Activated T-cell treated with anti-CD3 and anti-CD28 coated beads, Interleukin-2, amount 50 U/mL, for 48 hours (primary cell): ENCODE data around the gene COTL1.

Source experiments
- DNase-seq, 2 experiments: peaks; one replicate each; pipeline ENCODE4 v3.0.0-alpha.2; 2020

Gene COTL1

GRCh38 chr16:84613408-84614072, 4.3 kb downstream of the COTL1 start:
- DNase-seq = no peak

- DNase-seq = no peak
These were observed 5.2 kb downstream of the COTL1 start for GRCh38 chr16:84612686-84613085.

- DNase-seq = no peak
These were observed 6.8 kb downstream of the COTL1 start for GRCh38 chr16:84611041-84611440.

GRCh38 chr16:84610376-84610775, 7.5 kb downstream of the COTL1 start:
- no peak for DNase-seq

GRCh38 chr16:84609563-84610177, 8.2 kb downstream of the COTL1 start:
- no peak for DNase-seq

GRCh38 chr16:84608282-84608681, 9.6 kb downstream of the COTL1 start:
- DNase-seq = no peak

- DNase-seq = no peak
These were observed 10.2 kb downstream of the COTL1 start for GRCh38 chr16:84607694-84608093.

- DNase-seq = no peak
These were observed 10.8 kb downstream of the COTL1 start for GRCh38 chr16:84607061-84607460.

- DNase-seq = no peak
These were observed 11.6 kb downstream of the COTL1 start for GRCh38 chr16:84606081-84606875.

GRCh38 chr16:84605339-84605848, 12.5 kb downstream of the COTL1 start:
- no peak for DNase-seq

GRCh38 chr16:84604477-84605013, 13.3 kb downstream of the COTL1 start:
- no peak for DNase-seq

- DNase-seq = no peak
These were observed 13.9 kb downstream of the COTL1 start for GRCh38 chr16:84603940-84604339.

- DNase-seq = peak; percentile 57 to 63
These were observed 14.6 kb downstream of the COTL1 start for GRCh38 chr16:84603140-84603816.

- DNase-seq = peak in 1 of 2 experiments; percentile 59
These were observed 17.3 kb downstream of the COTL1 start for GRCh38 chr16:84600343-84601229.

- DNase-seq = peak; percentile 82 to 87
These were observed 18.2 kb downstream of the COTL1 start for GRCh38 chr16:84599521-84600202.

GRCh38 chr16:84598360-84598759, 19.5 kb downstream of the COTL1 start:
- no peak for DNase-seq

- peak; percentile 54 to 61 for DNase-seq
These were observed 19.9 kb downstream of the COTL1 start for GRCh38 chr16:84597931-84598351.

- no peak for DNase-seq
These were observed 20.4 kb downstream of the COTL1 start for GRCh38 chr16:84597528-84597896.

GRCh38 chr16:84596801-84597527, 20.9 kb downstream of the COTL1 start:
- no peak for DNase-seq

- DNase-seq = no peak
These were observed 21.7 kb downstream of the COTL1 start for GRCh38 chr16:84596161-84596560.
